Sigmoid colon (tissue), 4 donors: ENCODE measurements around the gene TNFRSF14.

ENCODE experiments used
- EP300 ChIP-seq, 4 donors: sonication (generic); formaldehyde crosslinking; IDR thresholded peaks; one replicate each; pipeline ENCODE4 v1.6.1; 2017; ENCODE audit warnings: antibody characterized with exemption in 4 of 4
- POLR2A ChIP-seq, 2 donors: fragments of 450-650 bp; IDR thresholded peaks; one replicate each; pipeline ENCODE4 v1.6.1; 2016; ENCODE audit warnings: antibody characterized with exemption in 2 of 2, mild to moderate bottlenecking in 2 of 2, moderate library complexity in 2 of 2
- POLR2AphosphoS5 ChIP-seq, 4 donors: sonication (generic); formaldehyde crosslinking; IDR thresholded peaks; one replicate each; pipeline ENCODE4 v1.6.1; 2017; ENCODE audit warnings: antibody characterized with exemption in 4 of 4
- TF ChIP-seq, protein P1 (sequence below), 4 experiments: fragments of 450-650 bp in 3 of 4; fragments of 200-600 bp in 1 of 4; IDR thresholded peaks; one replicate each; pipeline ENCODE4 v1.5.1; 2016 to 2019; ENCODE audit warnings: antibody characterized with exemption in 4 of 4, mild to moderate bottlenecking in 3 of 4, moderate library complexity in 2 of 4

DNA sequence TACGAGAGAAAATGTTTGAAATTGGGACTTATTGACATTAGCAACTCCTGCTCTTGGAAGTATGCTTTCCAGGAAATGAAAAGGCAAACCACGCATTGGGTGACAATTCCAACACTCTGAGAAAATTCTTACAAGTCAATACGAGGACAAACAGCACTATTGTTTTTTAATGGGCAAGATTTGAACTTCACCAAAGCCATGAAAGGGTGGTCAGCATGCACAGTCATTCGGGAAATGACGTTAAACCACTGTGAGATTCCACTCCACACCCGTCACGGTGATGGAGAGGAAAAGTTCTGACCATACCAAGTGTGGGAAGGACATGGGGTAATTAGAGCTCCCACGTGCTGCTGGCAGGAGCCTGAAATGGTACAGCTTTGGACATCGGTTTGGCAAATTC, 18.2 kb downstream of the TNFRSF14 start:
- no peak for TF ChIP-seq POLR2A (IDR thresholded peaks at IDR 0.05)
- TF ChIP-seq, protein P1, sequence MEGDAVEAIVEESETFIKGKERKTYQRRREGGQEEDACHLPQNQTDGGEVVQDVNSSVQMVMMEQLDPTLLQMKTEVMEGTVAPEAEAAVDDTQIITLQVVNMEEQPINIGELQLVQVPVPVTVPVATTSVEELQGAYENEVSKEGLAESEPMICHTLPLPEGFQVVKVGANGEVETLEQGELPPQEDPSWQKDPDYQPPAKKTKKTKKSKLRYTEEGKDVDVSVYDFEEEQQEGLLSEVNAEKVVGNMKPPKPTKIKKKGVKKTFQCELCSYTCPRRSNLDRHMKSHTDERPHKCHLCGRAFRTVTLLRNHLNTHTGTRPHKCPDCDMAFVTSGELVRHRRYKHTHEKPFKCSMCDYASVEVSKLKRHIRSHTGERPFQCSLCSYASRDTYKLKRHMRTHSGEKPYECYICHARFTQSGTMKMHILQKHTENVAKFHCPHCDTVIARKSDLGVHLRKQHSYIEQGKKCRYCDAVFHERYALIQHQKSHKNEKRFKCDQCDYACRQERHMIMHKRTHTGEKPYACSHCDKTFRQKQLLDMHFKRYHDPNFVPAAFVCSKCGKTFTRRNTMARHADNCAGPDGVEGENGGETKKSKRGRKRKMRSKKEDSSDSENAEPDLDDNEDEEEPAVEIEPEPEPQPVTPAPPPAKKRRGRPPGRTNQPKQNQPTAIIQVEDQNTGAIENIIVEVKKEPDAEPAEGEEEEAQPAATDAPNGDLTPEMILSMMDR (IDR thresholded peaks at IDR 0.05), result no peak
- no peak for TF ChIP-seq EP300 (IDR thresholded peaks at IDR 0.05)
- no peak for TF ChIP-seq POLR2AphosphoS5 (IDR thresholded peaks at IDR 0.05)
